HG02870 (cell line): ENCODE measurements around the gene KIRREL3.

Source experiments
- ATAC-seq: cut with Tn5 transposase; IDR thresholded peaks from one replicate; pipeline ENCODE4 v1.9.1; 2021; ENCODE audit warnings: mild to moderate bottlenecking, moderate library complexity; ENCODE audit not compliant: unreplicated experiment

Gene KIRREL3

DNA sequence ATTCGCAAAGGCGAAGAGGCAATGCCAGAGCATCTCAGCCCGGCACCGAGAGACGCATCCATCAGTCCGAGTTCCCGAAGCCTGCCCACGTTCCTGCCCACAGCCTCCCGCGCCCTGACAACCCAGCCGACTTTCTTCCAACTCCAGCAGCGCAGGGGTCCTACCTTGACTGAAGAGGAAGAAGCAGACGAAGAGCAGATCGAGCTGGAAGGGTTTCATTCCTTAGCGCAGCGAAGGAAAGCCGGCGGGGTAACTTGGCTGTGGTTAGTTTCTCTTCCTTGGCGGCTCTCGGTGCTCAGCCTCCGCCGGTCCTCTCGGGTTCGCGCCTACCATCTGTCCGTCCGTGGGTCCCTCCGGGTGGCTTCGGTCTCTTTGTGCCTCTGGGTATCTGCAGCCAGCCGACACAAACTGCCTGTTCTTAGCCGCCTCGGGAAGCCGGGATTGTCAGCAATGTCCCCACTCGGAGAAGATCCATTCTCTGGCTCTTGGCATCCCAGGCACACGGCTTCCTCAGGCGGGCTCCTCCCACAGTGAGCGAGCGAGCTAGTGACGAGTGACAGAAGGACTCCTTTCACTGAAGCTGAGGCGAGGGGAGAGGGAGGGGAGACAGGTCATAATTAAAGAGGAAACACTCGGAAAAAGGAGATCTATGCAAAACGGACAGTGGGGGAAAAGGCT is at the start of gene KIRREL3:
KIRREL3 (minus strand) TSS at position 480 of the 678 bp plus-strand sequence.
- no peak for ATAC-seq

DNA sequence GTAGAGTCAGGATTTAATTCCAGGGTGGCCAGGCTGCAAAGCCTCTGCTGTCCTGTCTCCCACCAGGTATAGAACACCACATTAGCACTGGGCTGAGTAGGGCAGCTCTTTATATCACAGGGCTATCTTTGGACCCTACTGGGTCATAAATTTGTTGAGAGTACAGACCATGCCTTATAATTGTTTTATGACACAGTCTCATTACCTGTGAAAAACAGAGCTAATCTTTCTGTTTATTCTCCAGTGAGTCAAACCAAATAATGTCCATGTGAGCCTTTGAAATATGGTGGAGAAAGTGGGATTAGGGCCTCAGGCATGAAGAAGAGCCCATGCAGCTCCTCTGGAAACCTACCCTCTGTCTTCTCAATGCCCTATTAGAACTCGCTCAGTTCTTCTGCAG is 49.6 kb upstream of the KIRREL3 start:
- no peak for ATAC-seq

DNA sequence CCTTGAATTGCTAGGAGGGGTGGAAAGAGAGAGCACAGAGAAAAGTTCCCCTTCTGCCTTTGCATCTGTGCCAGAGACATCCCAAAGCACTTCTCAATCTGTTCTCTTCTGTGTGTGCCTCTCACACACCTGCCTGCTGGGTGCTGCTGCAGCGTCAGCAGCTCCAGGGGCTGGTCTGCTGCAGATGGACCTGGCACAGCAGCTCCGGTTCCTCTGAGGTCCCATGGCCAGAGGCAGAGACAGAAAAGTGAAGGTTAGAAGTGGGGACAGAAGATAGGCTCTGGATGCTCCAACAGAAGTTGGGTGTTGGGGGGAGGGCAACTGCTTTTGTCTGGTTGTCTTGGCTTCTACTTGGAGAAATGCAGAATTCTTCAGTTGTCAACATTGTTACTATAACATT is 48.9 kb upstream of the KIRREL3 start:
- ATAC-seq: no peak

DNA sequence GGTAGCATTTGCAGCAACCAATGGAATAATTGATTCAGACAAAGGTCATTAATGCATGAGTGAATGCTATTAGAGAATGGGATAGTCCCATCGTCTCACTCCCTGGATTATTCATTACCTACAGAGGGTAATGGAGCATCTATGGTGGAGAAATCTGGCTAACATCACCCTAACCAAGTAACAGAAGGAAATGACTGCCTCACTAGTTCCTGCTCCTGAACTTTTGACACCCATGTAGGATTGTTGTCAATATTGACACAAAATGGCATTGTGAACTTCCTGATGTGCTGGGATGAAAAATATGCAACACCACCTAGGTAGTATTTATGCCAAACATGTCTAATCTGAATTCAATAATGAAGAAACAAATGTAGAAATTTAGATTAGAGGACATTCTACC is 44.0 kb upstream of the KIRREL3 start:
- ATAC-seq: no peak

DNA sequence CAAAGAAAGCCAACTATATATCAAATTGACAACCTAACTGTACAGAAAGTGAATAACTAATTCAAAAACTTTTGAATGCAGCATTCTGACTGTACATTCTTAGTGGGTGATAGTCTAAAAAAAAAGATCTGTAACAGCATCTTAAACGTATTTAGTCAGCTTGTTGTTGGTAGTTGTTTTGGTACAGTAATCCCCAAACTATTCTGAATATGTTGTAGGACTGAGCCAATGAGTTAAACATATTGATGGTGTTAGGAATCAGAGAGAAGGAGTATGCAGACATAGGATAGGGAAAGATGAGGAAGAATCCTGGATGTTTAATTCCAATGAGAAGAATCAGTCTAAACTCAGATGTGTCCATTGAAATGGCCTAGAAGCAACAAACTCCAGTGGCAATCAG is 41.9 kb upstream of the KIRREL3 start:
- ATAC-seq: no peak

DNA sequence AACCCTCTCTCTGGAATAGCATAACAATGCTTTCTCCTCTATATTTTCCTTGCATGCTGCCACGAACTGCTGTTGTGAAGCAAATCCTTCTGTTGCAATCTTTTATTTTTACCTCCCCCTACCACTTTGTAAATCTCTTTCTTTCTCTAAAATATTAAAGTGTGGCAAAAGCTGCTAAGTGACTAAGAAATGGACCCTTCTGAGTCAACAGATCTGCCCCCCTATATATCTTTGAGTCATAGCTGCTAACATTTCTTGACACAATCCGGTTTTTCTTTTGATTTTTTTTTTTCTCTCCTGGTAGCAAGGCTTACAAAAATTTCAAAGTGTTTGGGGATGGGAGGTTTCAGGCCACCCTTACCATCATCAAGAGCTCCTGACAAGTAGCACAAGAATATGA is 39.0 kb upstream of the KIRREL3 start:
- no peak for ATAC-seq

DNA sequence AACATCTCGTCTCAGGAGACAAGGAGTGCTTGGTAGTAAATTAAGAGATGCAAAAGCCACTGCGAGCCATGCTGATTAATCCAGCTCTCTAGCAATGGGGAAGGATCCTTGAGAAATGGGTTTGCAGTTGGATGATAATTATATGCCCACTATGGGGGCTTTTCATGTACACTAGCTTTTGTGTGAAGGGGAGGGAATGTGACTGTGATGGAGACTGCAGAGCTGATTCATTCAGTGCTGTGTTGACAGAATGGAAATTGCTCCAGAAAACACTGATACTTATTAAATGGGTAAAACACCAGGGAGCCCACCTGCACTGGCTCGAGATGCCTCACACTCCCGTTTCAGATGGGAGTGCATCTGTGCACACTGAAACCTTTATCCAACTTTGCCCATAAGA is 37.0 kb upstream of the KIRREL3 start:
- ATAC-seq: no peak

DNA sequence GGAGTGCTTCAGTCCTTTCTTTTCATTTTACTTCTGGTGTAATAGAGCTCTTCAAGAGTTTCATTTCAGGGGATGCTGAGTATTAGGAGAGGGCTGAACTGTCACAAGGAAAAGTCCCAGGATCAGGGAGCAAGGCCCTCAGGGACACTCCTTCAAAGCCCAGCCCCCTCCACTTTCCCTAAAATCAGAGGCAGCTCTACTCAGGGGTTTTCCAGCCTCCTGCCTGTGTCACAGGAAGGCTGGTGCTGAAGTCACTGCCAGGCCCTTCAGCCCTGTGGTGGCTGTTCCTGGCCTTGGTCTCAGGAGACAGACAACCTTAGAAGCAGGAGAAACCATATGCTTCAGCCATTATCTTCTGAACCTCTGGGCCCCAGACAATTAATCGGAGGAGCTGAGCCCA is 36.4 kb upstream of the KIRREL3 start:
- ATAC-seq: no peak

DNA sequence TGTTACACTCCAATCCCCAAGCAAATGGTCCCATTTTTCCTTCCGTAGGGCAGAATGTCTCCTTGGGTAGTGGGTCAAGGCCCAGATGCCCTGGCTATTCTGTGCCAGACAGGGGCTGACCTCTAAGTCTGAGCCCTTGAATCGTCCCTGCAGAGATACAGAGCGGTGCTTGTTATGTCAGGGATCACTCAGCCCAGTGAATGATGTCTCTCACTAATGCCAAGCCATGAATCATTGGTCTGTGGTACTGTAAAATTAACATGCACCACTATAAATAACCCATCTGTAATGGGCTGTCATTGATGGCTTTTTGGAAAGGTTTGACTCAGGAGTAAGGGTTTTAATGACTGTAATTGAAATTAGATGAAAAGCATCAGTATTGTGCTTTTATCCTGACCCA is 35.3 kb upstream of the KIRREL3 start:
- no peak for ATAC-seq

DNA sequence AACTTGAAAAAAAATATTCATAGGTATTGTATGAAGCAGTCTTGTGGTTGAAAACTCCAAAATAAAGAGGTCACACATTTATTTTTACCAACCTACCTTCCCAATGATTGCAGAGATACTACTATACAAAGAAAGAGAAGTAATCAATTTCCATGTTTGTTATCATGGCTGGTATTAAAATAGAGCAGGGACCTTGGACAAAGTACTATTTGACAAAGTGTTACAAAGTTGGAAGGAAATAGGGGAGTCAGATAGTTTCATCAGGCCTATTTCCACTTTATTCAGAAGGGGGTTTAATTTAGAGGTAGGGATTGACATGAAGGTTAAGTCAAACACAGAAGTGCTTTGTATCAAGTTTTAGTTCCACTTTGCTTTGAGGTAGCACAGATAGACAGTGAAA is 34.4 kb upstream of the KIRREL3 start:
- ATAC-seq: no peak

DNA sequence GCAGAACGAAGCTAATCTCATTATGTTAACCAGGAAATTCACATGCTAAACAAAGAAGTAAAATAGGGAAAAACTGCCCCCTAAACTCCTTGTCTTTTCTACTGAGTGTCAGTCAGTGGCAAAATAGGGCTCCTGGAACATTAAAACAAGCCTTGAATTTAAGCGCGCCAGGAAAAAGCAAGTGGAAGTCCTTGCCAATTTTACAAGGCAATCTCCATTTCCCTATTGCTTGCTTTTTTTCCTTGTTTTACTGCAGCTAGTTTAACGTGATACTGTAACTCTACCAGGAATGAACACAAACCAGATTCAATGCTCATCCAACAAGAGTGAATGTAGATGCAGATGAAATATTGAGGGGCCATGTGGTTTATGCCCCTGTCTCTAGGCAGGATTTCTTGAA is 28.1 kb upstream of the KIRREL3 start:
- no peak for ATAC-seq

DNA sequence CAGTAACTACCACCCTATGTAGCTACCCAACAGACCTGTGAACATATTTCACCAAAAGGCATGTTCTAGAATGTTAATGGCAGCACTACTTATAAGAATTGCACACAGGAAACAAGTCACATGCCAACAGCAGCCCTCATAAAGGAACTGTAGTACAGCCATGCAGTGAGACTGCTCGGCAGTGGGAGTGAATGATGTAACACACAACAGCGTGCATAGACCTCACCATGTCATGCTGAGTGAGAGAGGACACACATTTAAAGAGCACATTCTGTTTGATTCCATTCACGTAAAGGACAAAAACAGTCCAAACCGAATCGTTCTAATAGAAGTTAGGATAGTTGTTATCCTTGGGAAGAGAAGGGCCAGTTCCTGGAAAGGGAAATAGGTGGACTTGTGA is 27.2 kb upstream of the KIRREL3 start:
- ATAC-seq: no peak

DNA sequence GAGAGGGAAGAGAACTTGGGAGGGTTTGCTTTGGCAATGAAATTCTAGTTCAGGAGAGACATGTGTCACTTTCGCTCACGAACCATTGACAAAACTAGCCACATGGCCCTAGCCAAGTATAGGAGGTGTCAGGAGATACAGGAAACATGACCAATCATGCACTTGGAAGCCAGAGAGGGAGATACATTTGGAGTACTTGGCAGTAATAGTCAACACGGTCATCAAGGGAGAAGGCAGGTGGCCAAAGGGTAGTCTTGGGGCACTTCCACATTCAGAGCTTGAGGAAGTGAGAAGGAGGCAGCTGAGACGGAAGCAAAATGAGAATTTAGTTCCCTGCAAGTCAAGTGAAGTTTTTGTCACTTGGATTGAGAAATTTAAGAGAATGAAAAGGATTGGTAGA is 26.4 kb upstream of the KIRREL3 start:
- ATAC-seq: no peak

DNA sequence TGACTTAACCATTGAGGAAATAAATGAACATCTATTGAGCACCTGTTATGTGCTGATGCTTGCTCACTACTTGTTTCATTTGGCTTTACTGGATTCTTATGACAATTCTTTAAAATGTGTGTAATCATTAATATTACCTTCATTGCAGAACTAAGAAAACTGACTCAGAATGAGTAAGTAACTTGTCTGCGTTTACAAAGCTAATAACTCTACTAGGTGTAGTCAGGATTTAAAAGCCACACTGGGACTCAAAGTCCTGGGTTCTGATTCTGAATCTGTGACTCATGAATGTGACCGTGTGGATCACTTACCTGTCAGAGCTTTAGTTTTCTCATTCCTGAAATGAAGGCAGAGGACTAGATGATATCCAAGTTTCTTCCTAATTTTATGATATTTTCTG is 23.4 kb upstream of the KIRREL3 start:
- no peak for ATAC-seq

DNA sequence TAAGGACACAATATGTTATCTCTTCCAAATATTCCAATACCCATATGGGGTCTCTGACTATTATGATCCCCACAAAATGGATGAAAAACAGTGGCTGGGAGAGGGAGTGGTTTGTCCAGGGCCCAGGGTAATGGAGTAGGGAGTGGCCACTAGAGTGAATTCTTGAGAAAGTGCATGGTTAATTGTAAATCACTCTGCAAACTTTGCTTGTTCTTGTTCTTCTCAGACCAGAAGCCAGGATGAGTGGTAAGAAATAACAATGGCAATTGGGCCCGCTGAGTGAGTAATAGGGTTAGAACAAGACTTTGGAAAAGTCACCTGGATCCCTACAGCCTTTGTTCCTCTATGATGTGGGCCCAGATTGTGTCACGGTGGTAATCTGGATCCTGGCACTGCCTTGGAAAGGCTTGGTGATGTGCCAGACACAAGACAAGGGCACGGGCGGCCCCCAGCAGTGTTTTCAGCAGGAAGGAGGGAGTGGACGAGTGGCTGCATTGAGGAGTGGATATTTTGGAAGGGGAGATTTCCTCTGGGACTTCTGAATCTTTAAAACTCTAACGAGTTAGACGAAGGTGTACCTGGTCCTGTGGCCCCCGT is 18.2 kb upstream of the KIRREL3 start:
- ATAC-seq: no peak

DNA sequence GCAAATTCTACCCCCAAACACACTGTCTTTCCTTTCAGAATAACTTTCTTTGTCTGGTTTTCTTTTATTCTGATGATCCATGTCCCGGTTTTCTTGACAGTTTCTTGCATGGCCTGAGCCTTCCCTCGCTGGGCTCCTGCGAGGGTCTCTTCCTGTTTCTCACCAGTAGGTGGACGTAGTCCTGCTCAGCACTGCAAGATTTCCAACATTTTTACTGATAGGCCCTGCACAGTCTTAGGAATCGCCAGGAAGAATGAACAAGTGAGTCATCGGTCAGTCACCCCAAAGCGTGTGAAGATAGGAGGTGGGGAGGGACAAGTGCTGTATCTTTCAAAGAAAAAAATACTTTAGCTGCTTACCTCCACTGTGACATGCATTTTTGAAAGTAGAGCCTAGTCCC is 16.9 kb upstream of the KIRREL3 start:
- no peak for ATAC-seq

DNA sequence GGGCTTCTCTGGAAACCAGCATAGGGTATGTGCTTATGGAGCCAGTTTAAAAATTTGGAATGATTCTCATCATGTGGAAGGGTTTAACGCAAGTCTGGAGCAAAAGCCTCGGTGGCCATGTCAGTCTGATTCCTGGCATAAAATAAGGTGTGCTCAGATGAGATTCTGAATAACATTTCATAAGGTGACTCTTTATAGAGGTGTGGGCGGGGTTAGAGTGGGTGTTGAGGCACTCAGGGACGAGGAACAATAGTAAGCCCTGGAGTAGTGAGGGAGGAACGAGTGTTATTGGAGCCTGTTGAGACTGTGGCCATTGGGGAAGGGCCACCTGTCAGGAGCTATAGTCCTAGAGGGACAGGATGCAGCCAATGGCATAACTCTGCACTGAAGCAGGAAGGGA is 13.0 kb upstream of the KIRREL3 start:
- ATAC-seq: no peak

DNA sequence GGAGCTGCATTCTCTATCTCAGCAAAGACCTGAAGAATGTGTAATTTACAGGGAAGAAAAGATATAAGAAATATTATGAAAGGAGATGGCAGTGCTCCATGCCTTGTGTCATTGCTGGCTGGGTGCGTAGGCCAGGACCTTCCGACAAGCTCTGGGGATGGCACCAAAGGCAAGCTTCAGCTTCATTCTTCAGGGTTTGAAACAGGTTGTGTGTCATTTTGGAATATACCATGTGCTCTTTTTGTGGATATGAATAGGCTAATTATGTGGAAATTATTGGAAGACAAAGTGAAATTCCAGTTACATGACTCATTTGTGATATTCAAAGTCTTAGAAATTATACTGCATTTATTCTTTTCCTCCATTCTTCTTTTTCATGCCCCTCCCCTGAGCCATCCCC is 5.7 kb upstream of the KIRREL3 start:
- no peak for ATAC-seq

DNA sequence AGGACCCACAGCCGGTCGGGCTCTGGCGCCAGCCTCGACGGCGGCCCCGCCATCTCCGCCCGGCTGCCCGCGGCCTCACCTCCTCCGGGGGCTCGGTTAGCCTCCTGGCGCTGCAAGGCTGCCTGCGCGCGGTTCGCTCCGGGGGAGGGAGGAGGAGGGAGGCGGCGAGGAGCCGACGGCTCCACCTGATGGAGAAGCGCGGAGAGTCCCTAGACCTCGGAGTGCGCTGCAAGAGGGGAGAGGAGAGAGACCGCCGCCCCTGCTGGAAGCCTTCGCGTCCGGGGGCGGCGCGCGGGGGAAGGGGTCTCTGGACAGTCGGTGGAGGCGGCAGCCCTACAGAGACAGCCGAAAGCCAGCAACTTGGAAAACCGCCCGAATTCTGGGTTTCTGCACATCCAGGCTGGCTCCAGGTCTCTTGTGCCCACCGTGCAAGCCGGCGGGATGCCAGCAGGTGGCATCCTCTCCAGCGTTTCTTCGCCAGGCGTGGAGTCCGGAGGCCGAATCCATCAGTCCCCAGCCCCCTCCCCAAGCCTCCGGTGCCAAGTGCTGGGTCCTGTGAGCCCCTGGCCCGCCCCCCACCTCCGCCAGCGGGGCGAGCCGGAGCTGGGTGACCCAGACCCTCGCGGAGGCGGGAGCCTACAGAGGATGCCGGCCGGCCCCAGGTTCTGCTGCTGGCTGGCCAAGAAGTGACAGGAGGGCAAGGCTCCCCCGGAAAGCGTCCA is 2.9 kb upstream of the KIRREL3 start:
- ATAC-seq: no peak

DNA sequence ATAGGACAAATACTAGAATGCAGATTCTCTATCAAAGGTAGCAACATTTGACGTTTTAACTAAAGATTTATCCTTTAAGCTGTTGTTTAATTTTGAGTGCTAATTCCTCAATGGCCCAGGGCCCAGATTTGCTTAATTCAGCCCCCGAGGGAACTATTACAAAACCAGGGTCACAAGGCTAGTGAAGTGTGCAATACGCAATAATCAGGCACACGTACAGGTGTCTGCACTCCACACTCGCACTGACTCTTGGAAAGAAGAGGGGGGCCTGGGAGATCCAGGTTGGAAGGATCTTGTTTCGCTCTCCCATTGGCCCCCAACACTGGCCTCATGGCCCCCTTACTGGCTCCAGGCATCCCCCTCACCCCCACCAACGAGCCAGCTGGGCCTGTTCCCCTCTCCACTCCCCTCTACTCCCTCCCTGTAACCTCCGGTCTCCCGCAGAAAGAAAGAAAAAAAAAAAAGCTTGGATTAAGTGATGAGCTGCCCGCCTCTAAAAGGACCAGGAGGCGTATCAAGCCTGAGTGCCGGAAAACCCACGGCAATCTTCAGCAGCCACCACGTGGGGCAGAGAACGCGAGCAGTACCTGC is 2.2 kb upstream of the KIRREL3 start:
- no peak for ATAC-seq

DNA sequence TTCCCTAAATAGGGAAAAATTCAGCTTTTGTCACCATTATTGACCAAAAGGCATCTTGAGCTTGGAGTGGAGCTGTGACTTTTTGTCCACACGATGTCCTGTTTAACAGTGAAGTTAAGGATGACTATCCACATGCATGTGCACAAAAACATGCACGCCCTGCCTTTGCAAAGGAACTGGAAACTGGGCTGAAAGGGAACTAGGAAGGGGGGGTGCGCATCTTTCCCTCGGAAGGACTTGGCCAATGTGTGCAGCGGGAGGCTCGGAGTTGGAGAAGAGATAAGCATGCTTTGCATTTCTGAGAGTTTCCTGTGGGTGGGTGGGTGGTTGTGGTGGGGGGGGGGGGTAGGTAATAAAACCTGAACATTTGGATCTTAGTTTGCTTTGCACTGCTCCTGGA is 411 bp upstream of the KIRREL3 start:
- no peak for ATAC-seq

DNA sequence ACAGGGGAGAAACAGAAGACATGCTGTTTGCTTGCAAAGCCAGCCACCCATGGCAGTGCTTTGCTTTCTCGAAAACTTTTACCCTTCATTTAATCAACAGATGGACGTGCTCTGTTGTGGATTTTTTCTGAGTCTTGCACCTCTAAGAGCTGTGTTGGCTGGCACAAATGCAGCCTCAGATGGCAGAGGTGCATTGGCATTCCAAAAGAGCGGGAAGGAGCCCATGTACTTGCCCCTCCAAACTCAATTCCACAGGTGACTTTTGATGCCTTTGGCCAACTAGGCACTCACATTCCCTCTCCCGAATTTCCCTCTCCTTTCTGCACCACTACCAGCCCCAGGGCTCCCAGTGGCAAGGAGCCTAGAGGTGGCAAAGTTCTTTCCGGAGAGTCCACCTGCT is 1.2 kb downstream of the KIRREL3 start:
- ATAC-seq: no peak
